ENCODE data around the gene AOAH.

AOAH gene

GRCh38 chr7:36764929-36765328 is 40.6 kb upstream of the AOAH start:
- Histone ChIP-seq H3K36me3 (ENCODE audit: insufficient read depth, low read length) (no peaks in the 10 kb centered on the region), H3K27ac (ENCODE audit: low read length) (no peak overlapping the region), H3K79me2 (ENCODE audit: insufficient read depth, low read length) (no peaks in the 10 kb centered on the region), H3K4me2 (ENCODE audit: insufficient read depth, low read length) (no peak overlapping the region), H2AFZ (ENCODE audit: low read depth, low read length) (no peak overlapping the region), H4K20me1 (ENCODE audit: insufficient read depth, low read length) (no peaks in the 10 kb centered on the region), H3K27me3 (ENCODE audit: insufficient read depth, low read length, poor library complexity) (no peaks in the 10 kb centered on the region), H3K4me3 (ENCODE audit: low read depth in 1 of 2, low read length in 2 of 2) (no peak overlapping the region), H3K9me3 (ENCODE audit: insufficient read depth, low read length, severe bottlenecking) (no peaks in the 10 kb centered on the region), H3K9ac (ENCODE audit: low read depth, low read length) (peak overlapping the region; percentile 7; the same call in 1 of the 2 replicates), H3K4me1 (ENCODE audit: insufficient read depth, low read length) (peaks cover 17% of the 10 kb centered on the region)
- DNase-seq: peak; percentile 24
- no peak for TF ChIP-seq EZH2 (IDR thresholded peaks at IDR 0.05; ENCODE audit: borderline replicate concordance, low read depth, low read length, severe bottlenecking)
- TF ChIP-seq, protein P1, sequence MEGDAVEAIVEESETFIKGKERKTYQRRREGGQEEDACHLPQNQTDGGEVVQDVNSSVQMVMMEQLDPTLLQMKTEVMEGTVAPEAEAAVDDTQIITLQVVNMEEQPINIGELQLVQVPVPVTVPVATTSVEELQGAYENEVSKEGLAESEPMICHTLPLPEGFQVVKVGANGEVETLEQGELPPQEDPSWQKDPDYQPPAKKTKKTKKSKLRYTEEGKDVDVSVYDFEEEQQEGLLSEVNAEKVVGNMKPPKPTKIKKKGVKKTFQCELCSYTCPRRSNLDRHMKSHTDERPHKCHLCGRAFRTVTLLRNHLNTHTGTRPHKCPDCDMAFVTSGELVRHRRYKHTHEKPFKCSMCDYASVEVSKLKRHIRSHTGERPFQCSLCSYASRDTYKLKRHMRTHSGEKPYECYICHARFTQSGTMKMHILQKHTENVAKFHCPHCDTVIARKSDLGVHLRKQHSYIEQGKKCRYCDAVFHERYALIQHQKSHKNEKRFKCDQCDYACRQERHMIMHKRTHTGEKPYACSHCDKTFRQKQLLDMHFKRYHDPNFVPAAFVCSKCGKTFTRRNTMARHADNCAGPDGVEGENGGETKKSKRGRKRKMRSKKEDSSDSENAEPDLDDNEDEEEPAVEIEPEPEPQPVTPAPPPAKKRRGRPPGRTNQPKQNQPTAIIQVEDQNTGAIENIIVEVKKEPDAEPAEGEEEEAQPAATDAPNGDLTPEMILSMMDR (IDR thresholded peaks at IDR 0.05; ENCODE audit: borderline replicate concordance, extremely low read depth, low read length, poor library complexity, severe bottlenecking): no peak
- ATAC-seq (ENCODE audit: insufficient read depth, low read depth): peak; percentile 76

DNA sequence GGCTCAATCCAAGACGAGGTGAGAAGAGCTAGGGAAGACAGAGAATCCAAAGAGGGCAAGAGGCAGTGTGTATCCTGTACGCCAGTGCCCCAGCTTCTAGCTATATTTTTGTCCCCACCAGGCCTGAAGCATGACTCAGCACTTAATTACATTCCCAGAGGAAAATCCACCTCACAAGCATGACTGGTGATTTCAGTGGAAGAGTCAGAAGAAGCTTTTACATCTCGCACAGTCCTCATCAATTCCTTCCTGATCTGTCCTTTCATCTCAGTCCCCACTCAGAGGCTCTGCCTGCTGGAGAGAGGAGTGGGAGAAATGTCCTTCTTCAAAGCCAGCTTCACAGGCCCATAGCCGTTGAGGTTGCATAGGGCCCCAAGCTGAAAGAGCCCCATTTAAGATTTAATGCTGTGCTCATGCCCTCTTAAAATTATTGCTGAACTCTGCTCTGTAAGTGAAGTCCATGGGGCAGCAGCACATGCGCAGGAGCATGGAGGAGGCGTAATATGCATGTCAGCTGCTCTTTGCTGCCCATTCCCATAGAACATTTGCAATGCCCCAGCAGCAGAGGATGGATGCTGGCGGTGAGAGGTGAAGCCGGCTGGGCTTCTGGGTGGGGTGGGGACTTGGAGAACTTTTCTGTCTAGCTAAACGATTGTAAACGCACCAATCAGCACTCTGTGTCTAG is 39.0 kb upstream of the AOAH start:
- TF ChIP-seq, protein P1 (IDR thresholded peaks at IDR 0.05; ENCODE audit: borderline replicate concordance, extremely low read depth, low read length, poor library complexity, severe bottlenecking): no peak
- no peak for TF ChIP-seq EZH2 (IDR thresholded peaks at IDR 0.05; ENCODE audit: borderline replicate concordance, low read depth, low read length, severe bottlenecking)
- H3K4me2 ChIP-seq (ENCODE audit: insufficient read depth, low read length): no peak overlapping the region
- ATAC-seq (ENCODE audit: insufficient read depth, low read depth): no peak
- H4K20me1 ChIP-seq (ENCODE audit: insufficient read depth, low read length): no peaks in the 10 kb centered on the region
- H3K27ac ChIP-seq (ENCODE audit: low read length): no peak overlapping the region
- no peak overlapping the region for H3K4me3 ChIP-seq (ENCODE audit: low read depth in 1 of 2, low read length in 2 of 2)
- DNase-seq: no peak
- no peaks in the 10 kb centered on the region for H3K27me3 ChIP-seq (ENCODE audit: insufficient read depth, low read length, poor library complexity)
- H3K9ac ChIP-seq (ENCODE audit: low read depth, low read length): no peak overlapping the region
- H3K79me2 ChIP-seq (ENCODE audit: insufficient read depth, low read length): no peaks in the 10 kb centered on the region
- H3K4me1 ChIP-seq (ENCODE audit: insufficient read depth, low read length): peaks cover 25% of the 10 kb centered on the region
- no peak overlapping the region for H2AFZ ChIP-seq (ENCODE audit: low read depth, low read length)
- H3K36me3 ChIP-seq (ENCODE audit: insufficient read depth, low read length): no peaks in the 10 kb centered on the region
- no peaks in the 10 kb centered on the region for H3K9me3 ChIP-seq (ENCODE audit: insufficient read depth, low read length, severe bottlenecking)

DNA sequence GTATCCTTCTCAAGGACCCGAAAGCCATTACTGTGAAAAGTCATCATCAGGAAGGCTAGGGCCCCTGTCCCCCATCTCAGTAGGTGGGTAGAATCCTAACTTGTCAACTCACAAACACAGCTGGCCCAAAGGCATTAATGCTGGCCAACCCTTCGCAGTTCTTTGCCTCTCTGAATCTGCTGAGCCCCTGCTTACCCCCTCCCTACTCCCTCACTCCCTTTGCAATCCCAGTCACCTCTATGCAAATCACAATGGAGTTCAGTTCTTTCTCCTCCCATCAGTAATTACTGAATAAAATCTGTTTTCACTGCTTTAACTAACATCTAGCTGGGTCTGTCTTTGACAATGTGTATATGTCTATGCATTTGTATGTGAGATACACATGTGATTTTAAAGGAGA is 38.1 kb upstream of the AOAH start:
- no peak overlapping the region for H3K27ac ChIP-seq (ENCODE audit: low read length)
- no peak overlapping the region for H3K4me2 ChIP-seq (ENCODE audit: insufficient read depth, low read length)
- H4K20me1 ChIP-seq (ENCODE audit: insufficient read depth, low read length): no peaks in the 10 kb centered on the region
- ATAC-seq (ENCODE audit: insufficient read depth, low read depth): no peak
- no peaks in the 10 kb centered on the region for H3K79me2 ChIP-seq (ENCODE audit: insufficient read depth, low read length)
- H3K9me3 ChIP-seq (ENCODE audit: insufficient read depth, low read length, severe bottlenecking): no peaks in the 10 kb centered on the region
- no peak overlapping the region for H3K9ac ChIP-seq (ENCODE audit: low read depth, low read length)
- H3K4me1 ChIP-seq (ENCODE audit: insufficient read depth, low read length): peaks cover 25% of the 10 kb centered on the region
- no peak for DNase-seq
- H3K36me3 ChIP-seq (ENCODE audit: insufficient read depth, low read length): no peaks in the 10 kb centered on the region
- TF ChIP-seq, protein P1 (IDR thresholded peaks at IDR 0.05; ENCODE audit: borderline replicate concordance, extremely low read depth, low read length, poor library complexity, severe bottlenecking): no peak
- TF ChIP-seq EZH2 (IDR thresholded peaks at IDR 0.05; ENCODE audit: borderline replicate concordance, low read depth, low read length, severe bottlenecking): no peak
- no peaks in the 10 kb centered on the region for H3K27me3 ChIP-seq (ENCODE audit: insufficient read depth, low read length, poor library complexity)
- H2AFZ ChIP-seq (ENCODE audit: low read depth, low read length): no peak overlapping the region
- no peak overlapping the region for H3K4me3 ChIP-seq (ENCODE audit: low read depth in 1 of 2, low read length in 2 of 2)

Data from DND-41 (cell line).